ENCODE results near the gene RNF34. TPM values are rescaled to one million over a fixed set of nuclear protein-coding genes. Genes with fewer than 3 reads are reported as not detected.
A peak's percentile ranks its signal among the peaks of the same experiment; 100 is the strongest.

Gene RNF34
- total RNA-seq, 1 experiment from 2014 or later, result 66.4 TPM

- Histone ChIP-seq H3K14ac (ENCODE audit: insufficient read depth, low read length) (no peak overlapping the region), H3K56ac (ENCODE audit: insufficient read length, low read depth, low read length) (no peak overlapping the region), H2AFZ (ENCODE audit: low read length) (no peak overlapping the region), H4K20me1 (ENCODE audit: control insufficient read depth, insufficient read depth, insufficient read length) (no peaks in the 10 kb centered on the region), H2BK15ac (ENCODE audit: low read depth, low read length) (no peak overlapping the region), H3K4me1 (ENCODE audit: insufficient read depth, low read length) (no peaks in the 10 kb centered on the region), H3K18ac (ENCODE audit: insufficient read length, low read depth, low read length) (no peak overlapping the region), H3K4ac (ENCODE audit: low read depth, low read length) (no peak overlapping the region), H2AK5ac (ENCODE audit: insufficient read length, low read length) (no peak overlapping the region), H2BK20ac (ENCODE audit: low read depth, low read length, poor library complexity, severe bottlenecking) (no peak overlapping the region), H2BK120ac (ENCODE audit: low read depth, low read length, poor library complexity, severe bottlenecking) (no peak overlapping the region), H3K23me2 (ENCODE audit: insufficient read length, low read depth, low read length, poor library complexity, severe bottlenecking) (no peaks in the 10 kb centered on the region), H3K9me3 (ENCODE audit: control insufficient read depth, low read depth, low read length) (no peaks in the 10 kb centered on the region), H3K79me2 (ENCODE audit: insufficient read depth, low read length) (no peaks in the 10 kb centered on the region), H3K27ac (ENCODE audit: insufficient read length, low read depth, low read length) (no peak overlapping the region), H3K27me3 (ENCODE audit: insufficient read depth, low read length) (no peaks in the 10 kb centered on the region), H3K4me2 (ENCODE audit: insufficient read depth, insufficient read length, low read length) (no peak overlapping the region), H2BK5ac (ENCODE audit: insufficient read length, low read length) (no peak overlapping the region), H4K8ac (replicated peaks; ENCODE audit: insufficient read length, low read depth, low read length) (no peak overlapping the region), H3T11ph (ENCODE audit: low read length) (no peak overlapping the region), H4K5ac (ENCODE audit: insufficient read length, low read depth, low read length) (no peak overlapping the region), H4K91ac (ENCODE audit: insufficient read length, low read depth, low read length) (no peak overlapping the region), H3K79me1 (ENCODE audit: insufficient read depth, low read depth, low read length, poor library complexity, severe bottlenecking) (no peaks in the 10 kb centered on the region), H2BK12ac (ENCODE audit: insufficient read length, low read depth, low read length) (no peak overlapping the region), H3K23ac (ENCODE audit: insufficient read length, low read depth, low read length) (no peak overlapping the region), H3K9ac (ENCODE audit: extremely low read depth, insufficient read length, low read length) (no peak overlapping the region)
- Mint-ChIP-seq H3K4me1 (no peaks in the 10 kb centered on the region), H3K27me3 (ENCODE audit: low read depth) (no peaks in the 10 kb centered on the region), H3K36me3 (ENCODE audit: insufficient read depth in 1 of 3, low read depth in 3 of 3) (peaks cover 35 to 96% (median 75%) of the 10 kb centered on the region in 3 experiments), H3K9me3 (no peaks in the 10 kb centered on the region), H3K4me3 (no peak overlapping the region), H3K27ac (peak overlapping the region in 1 of 3 experiments; percentile 48; a peak in 2 of 7 replicates)
- no peak for DNase-seq
- WGBS (ENCODE audit: extremely low coverage, insufficient read length, low lambda C conversion rate), result no CpG with 5 or more reads among the region's 14 CpGs
- TF ChIP-seq CTCF (conservative IDR thresholded peaks at IDR 0.05), result no peak
These were observed 23.3 kb downstream of the RNF34 start for GRCh38 chr12:121423253-121423652.

Data from H9 (cell line).